Adipocyte (in vitro differentiated cells): ENCODE data around the gene EEF1AKMT3.

Experiments used
- DNase-seq: peaks from one replicate; pipeline ENCODE4 v3.0.0-alpha.2; 2015; ENCODE audit warnings: low read depth
- H3K27me3 ChIP-seq: replicated peaks from 2 replicates; pipeline ENCODE4 v1.7.0; 2013; ENCODE audit warnings: mild to moderate bottlenecking, low read length, moderate library complexity; ENCODE audit not compliant: control insufficient read depth, insufficient read depth
- H3K36me3 ChIP-seq: 2 replicates; pipeline ENCODE4 v1.7.0; 2013; ENCODE audit warnings: low read length, mild to moderate bottlenecking, moderate library complexity; ENCODE audit not compliant: control insufficient read depth, insufficient read depth, severe bottlenecking
- H3K4me1 ChIP-seq: 2 replicates; pipeline ENCODE4 v1.7.0; 2013; ENCODE audit warnings: mild to moderate bottlenecking, low read length, moderate library complexity; ENCODE audit not compliant: control insufficient read depth, insufficient read depth
- H3K4me3 ChIP-seq: 2 replicates; pipeline ENCODE4 v1.7.0; 2013; ENCODE audit warnings: mild to moderate bottlenecking, low read length, moderate library complexity
- H3K9ac ChIP-seq: 2 replicates; pipeline ENCODE4 v1.7.0; 2013; ENCODE audit warnings: mild to moderate bottlenecking, low read length, moderate library complexity
- H3K9me3 ChIP-seq: 2 replicates; pipeline ENCODE4 v1.7.0; 2013; ENCODE audit warnings: mild to moderate bottlenecking, low read length, moderate library complexity; ENCODE audit not compliant: control insufficient read depth

The EEF1AKMT3 gene

GRCh38 chr12:57806677-57807076 lies 34.3 kb downstream of the EEF1AKMT3 start:
- Histone ChIP-seq H3K9me3 (no peaks in the 10 kb centered on the region), H3K4me3 (no peak overlapping the region), H3K27me3 (no peaks in the 10 kb centered on the region), H3K9ac (no peak overlapping the region), H3K36me3 (peaks cover 82% of the 10 kb centered on the region), H3K4me1 (peaks cover 5% of the 10 kb centered on the region)
- no peak for DNase-seq

DNA sequence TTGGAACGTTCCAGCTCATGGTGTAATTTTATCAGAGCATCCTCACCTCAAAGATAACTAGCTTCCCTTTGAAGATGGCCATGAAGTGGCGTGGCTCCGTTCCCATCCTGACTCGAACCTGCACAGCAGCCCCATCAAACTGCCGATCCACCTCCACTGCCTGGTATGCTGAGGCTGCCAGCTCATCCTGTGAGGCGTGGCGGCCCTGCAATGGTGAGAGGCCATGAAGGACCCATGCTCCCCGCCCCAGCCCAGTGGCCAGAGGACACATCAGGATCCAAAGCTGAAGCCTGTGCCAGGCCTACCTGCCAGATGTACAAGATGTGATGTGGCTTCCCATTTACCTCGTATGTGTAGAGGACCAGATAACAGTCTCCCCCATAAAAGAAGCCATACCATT lies 34.9 kb downstream of the EEF1AKMT3 start:
- no peak overlapping the region for H3K4me3 ChIP-seq
- no peak overlapping the region for H3K9ac ChIP-seq
- H3K9me3 ChIP-seq = no peaks in the 10 kb centered on the region
- H3K27me3 ChIP-seq = no peaks in the 10 kb centered on the region
- H3K4me1 ChIP-seq = peaks cover 5% of the 10 kb centered on the region
- H3K36me3 ChIP-seq = peaks cover 82% of the 10 kb centered on the region
- no peak for DNase-seq

GRCh38 chr12:57808351-57808750 lies 35.9 kb downstream of the EEF1AKMT3 start:
- no peaks in the 10 kb centered on the region for H3K27me3 ChIP-seq
- H3K4me1 ChIP-seq = peaks cover 4% of the 10 kb centered on the region

DNA sequence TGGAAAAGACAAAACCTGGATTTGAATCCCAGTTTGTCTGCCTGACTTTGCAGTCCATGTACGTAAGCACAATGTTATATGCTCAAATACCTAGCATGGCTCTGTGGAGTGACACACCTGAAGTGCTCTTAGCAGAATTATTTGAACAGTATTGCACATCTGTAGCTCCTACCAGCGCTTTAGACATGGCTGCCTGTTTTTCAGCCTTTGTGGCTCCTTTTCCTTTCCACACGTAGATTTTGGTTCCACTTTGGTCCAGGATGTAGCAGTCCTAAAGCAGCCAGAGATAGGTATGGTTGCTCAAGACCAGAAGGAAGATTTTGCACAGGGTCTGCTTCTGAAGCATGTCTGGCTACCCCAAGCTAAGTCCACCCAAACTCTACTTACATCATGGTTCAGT lies 37.0 kb downstream of the EEF1AKMT3 start:
- Histone ChIP-seq H3K4me1 (peaks cover 6% of the 10 kb centered on the region), H3K9ac (no peak overlapping the region), H3K9me3 (no peaks in the 10 kb centered on the region), H3K4me3 (no peak overlapping the region), H3K36me3 (peaks cover 71% of the 10 kb centered on the region), H3K27me3 (no peaks in the 10 kb centered on the region)
- DNase-seq = no peak

More at GRCh38 chr12:57808351-57808750, 35.9 kb downstream of the EEF1AKMT3 start:
- H3K9me3 ChIP-seq = no peaks in the 10 kb centered on the region
- no peak overlapping the region for H3K9ac ChIP-seq
- H3K4me3 ChIP-seq = no peak overlapping the region
- H3K36me3 ChIP-seq = peaks cover 79% of the 10 kb centered on the region
- no peak for DNase-seq

GRCh38 chr12:57810450-57810849 lies 38.0 kb downstream of the EEF1AKMT3 start:
- H3K4me3 ChIP-seq = no peak overlapping the region
- no peak overlapping the region for H3K9ac ChIP-seq
- peaks cover 15% of the 10 kb centered on the region for H3K4me1 ChIP-seq
- H3K27me3 ChIP-seq = no peaks in the 10 kb centered on the region
- DNase-seq = peak; percentile 28
- H3K9me3 ChIP-seq = no peaks in the 10 kb centered on the region
- H3K36me3 ChIP-seq = peaks cover 71% of the 10 kb centered on the region

- Histone ChIP-seq H3K9ac (no peak overlapping the region), H3K9me3 (no peaks in the 10 kb centered on the region), H3K4me3 (no peak overlapping the region), H3K36me3 (peaks cover 73% of the 10 kb centered on the region), H3K27me3 (no peaks in the 10 kb centered on the region), H3K4me1 (peaks cover 22% of the 10 kb centered on the region)
- DNase-seq = no peak
Measured at GRCh38 chr12:57811028-57811755, 38.8 kb downstream of the EEF1AKMT3 start.

DNA sequence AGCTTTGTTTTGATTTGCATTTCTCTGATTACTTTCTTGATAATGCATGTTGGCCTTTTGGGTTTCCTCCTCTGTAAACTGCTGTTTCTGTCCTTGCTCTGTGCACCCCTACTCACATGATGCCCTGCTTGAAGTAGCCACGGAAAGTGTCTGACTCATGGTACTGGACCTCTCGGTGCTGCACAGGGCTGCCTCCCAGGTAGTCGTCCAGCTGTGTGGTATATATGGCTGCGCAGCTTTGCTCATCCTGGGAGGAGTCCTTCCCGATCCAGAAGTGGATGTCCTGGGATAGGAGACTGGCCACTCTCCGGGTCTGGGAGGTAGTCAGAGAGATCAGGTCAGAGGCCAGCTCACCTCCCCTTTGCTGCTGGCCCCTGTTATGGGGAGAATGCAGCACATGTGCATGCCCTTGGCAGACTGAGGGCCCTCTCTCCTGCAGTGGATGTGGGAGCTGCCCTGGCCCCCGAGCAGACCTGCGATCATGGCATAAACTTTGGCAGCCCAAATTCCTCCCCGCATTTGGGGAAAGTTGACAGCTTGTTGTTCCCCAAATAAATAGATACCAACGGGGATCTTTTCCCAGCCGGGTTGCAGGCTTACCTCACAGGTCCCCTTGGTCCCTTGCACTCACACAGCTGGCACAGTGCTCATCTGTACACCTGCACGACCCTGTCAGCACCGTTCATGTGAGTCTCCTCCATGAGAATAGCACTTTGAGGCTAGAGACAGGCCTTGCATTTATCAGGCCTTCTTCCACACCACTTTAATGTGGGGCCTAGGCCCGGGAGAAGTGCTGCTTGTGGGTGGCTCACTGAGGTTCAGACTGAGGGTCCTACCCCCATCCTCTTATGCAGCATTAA lies 40.9 kb downstream of the EEF1AKMT3 start:
- Histone ChIP-seq H3K27me3 (no peaks in the 10 kb centered on the region), H3K9ac (no peak overlapping the region), H3K36me3 (peaks cover 52% of the 10 kb centered on the region), H3K4me1 (peaks cover 40% of the 10 kb centered on the region), H3K4me3 (no peak overlapping the region), H3K9me3 (no peaks in the 10 kb centered on the region)
- DNase-seq = no peak

- Histone ChIP-seq H3K9ac (no peak overlapping the region), H3K36me3 (peaks cover 44% of the 10 kb centered on the region), H3K9me3 (no peaks in the 10 kb centered on the region), H3K27me3 (no peaks in the 10 kb centered on the region), H3K4me3 (no peak overlapping the region), H3K4me1 (peaks cover 40% of the 10 kb centered on the region)
- DNase-seq = no peak
Measured at GRCh38 chr12:57813971-57814772, 41.8 kb downstream of the EEF1AKMT3 start.

- no peak for DNase-seq
- H3K9me3 ChIP-seq = no peaks in the 10 kb centered on the region
- H3K36me3 ChIP-seq = peaks cover 42% of the 10 kb centered on the region
- no peaks in the 10 kb centered on the region for H3K27me3 ChIP-seq
- no peak overlapping the region for H3K4me3 ChIP-seq
- no peak overlapping the region for H3K9ac ChIP-seq
- H3K4me1 ChIP-seq = peaks cover 40% of the 10 kb centered on the region
Measured at GRCh38 chr12:57815177-57816000, 43.0 kb downstream of the EEF1AKMT3 start.

- no peak for DNase-seq
- Histone ChIP-seq H3K36me3 (peaks cover 41% of the 10 kb centered on the region), H3K9ac (no peak overlapping the region), H3K4me1 (peaks cover 40% of the 10 kb centered on the region), H3K9me3 (no peaks in the 10 kb centered on the region), H3K4me3 (no peak overlapping the region), H3K27me3 (no peaks in the 10 kb centered on the region)
Measured at GRCh38 chr12:57816001-57816854, 43.8 kb downstream of the EEF1AKMT3 start.
